HG02885 (cell line): Measurements from ENCODE around the gene PMEL.
"Not testable (repeated sequence)": the region's sequence is repeated elsewhere in the genome, so short reads cannot be mapped to it uniquely, and the experiment has no call there.

ENCODE experiments used
- ATAC-seq: cut with Tn5 transposase; IDR thresholded peaks from one replicate; pipeline ENCODE4 v1.9.1; 2021; ENCODE audit warnings: mild to moderate bottlenecking; ENCODE audit not compliant: unreplicated experiment, poor library complexity

The PMEL gene

DNA sequence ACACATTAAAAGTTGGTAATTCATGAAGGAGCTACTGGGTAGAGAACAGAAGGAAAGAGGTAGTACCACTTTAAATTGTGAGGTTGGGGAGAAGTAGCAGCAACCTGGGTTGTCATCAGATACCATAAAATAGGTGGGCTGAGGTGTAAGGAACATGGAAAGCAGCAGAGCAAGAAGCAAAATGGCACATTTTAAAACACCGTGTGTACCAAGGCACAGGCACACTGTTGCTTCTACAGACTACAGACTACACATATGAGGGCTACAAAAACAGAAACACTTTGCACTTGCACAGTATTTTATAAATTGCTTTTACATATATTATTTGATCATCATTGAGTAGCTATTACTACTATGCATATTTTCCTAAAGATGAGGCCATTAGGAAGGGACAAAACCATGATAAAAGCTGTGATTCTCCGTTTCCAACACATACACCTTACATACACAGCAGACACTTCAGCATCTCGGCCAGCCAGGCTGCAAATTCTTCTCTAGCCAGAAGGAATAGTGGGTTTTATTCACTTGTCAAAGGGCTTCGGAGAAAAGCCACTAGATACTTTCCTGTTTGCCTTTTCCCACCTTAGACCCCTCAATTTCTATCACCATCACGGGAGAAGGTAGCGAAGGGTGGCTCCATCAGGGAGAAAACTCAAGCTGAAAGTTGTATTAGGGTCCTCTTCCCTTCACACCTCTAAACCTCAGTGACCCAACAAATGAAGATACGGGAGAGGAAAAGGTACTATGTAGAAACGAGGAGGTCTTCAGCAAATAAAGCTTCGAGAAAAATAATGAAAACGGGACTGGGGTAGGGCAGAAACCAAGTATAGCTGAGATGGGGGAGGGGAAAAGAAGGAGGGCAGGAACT lies 39.7 kb downstream of the PMEL start:
- ATAC-seq: peak; percentile 7

DNA sequence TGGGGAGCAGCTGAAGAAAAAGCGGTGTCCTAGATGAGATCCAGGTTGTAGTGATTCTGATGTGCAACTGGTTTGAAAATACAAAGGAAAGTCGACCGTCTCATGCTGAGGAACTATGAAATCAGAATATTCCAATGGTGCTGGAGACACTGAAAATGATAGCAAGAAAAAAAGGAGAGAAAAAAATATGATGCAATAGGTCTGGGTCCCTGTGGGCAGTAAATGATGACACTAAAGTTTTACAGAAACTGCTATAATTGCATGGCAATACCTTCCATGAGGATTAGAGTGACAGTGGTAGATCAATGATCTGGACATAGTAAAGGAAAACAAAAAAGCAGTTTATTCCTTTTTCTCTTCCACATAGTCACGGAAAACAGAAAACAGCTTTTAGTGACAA lies 40.5 kb downstream of the PMEL start:
- no peak for ATAC-seq

DNA sequence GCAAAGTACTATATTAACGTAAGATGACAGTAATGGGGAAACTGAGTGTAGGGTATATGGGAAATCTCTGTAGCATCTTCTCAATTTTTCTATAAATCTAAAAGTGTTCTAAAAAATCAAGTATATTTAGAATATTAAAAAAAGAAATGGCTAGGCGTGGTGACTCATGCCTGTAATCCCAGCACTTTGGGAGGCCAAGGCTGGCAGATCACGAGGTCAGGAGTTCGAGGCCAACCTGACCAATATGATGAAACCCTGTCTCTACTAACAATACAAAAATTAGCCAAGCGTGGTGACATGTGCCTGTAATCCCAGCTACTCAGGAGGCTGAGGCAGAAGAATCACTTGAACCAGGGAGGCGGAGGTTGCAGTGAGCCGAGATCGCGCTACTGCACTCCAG lies 42.2 kb downstream of the PMEL start:
- not testable (repeated sequence) for ATAC-seq

DNA sequence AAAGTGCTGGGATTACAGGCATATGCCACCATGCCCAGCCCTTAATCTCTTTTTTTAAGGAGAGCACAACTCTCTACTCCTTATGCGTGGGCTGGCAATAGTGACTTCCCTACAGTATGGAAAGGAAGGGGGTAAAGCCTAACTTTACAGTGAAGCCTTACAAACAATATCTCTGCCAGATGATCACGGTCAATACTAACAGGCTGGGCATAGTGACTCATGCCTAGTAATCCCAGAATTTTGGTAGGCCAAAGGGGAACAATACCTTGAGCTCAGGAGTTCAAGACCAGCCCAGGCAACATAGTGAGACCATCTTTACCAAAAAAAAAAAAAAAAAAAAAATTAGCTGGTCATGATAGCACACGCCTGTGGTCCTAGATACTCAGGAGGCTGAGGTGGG lies 43.7 kb downstream of the PMEL start:
- no peak for ATAC-seq

DNA sequence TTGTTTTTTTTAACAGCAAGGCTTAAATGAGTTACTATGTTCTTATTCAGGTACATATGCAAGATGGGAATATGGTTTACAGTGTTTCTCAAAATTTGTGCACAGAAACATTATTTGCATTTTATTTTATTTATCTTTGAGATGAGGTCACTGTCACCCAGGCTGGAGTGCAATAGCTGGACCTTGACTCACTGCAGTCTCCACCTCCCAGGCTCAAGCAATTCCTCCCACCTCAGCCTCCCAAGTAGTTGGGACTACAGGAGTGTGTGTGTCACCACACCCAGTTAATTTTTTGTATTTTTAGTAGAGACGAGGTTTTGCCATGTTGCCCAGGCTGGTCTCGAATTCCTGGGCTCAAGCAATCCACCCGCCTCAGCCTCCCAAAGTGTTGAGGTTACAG lies 46.8 kb downstream of the PMEL start:
- not testable (repeated sequence) for ATAC-seq

DNA sequence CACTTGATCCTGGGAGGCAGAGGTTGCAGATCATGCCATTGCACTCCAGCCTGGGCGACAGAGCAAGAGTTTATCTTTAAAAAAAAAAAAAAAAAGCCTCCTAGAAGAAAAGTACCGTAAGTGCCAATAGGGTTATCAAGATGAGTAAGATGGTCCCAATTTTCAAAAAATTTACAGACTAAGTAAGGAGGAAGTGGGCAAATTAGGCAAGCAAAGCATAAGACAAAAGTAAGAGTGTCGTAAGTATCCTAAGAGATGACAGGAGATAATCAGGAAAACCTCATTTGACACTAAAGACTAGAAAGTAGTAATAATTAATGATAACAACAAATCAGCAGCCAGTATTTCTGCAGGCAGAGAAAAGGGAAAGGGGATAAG lies 50.4 kb downstream of the PMEL start:
- ATAC-seq: no peak

DNA sequence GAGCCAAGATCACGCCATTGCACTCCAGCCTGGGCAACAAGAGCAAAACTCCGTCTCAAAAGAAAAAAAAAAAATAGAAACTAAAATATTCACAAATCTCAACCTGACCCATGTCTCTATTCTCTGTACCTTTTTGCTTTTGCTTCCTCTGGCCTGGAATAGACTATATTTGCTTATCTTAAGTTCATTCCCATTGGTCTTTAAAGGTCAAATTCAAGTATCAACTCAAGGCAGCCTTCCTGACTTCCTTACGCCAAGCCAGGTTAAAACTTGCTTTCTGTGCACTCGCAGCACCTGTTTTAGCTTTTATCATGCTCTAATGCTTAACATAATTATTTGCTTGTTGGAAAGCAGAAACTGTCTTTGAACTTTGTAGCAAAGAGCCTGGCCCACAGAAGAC lies 52.9 kb downstream of the PMEL start:
- no peak for ATAC-seq

DNA sequence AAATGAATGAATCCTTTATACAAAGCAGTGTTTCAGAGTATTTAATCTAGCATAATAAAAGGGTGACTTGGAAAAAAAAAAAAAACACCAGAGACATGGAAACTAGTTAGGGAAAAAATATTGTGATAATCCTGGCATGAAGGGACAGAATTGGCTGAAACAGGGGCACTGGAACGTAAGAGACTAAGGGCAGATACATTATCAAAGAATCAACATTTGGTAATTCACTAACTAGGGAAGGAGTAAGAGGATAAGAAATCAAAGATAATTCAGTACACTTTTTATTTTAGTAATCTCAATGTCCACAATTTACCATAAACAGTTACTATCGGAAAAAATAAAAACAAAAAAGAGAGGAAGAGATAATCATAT lies 56.3 kb downstream of the PMEL start:
- ATAC-seq: no peak

DNA sequence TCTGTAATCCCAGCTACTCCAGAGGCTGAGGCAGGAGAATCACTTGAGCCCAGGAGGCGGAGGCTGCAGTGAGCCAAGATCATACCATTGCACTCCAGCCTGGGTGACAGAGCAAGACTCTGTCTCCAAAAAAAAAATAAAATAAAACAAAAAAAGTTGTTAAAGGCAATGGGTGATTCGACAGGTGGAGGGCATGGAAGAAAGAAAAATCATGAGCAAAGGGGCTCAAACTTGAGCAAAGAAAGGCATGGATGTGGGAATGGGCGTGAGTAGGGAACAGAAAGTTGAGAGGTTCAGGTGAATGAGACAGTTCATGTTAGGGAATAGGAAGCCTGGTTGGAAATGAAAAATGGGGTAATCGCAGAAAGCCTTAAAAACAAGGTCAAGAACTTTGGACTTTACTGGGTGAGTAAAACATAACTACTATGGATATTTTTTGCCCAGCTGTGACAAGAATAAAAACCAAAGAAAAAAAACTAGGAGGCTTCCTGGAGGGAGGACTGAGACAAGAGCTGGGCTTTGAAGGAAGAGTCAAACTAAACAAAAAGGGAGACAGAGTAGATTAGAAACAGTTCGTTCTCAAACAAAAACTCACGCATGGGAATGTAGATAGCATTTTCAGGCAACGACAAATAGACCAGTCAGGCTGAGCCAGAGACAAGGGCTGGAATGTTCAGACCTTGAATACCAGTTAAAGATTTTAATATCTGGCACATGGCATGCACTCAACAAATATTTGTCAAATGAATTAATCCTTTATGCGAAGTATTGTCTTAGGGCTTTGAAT lies 56.9 kb downstream of the PMEL start:
- ATAC-seq: no peak

DNA sequence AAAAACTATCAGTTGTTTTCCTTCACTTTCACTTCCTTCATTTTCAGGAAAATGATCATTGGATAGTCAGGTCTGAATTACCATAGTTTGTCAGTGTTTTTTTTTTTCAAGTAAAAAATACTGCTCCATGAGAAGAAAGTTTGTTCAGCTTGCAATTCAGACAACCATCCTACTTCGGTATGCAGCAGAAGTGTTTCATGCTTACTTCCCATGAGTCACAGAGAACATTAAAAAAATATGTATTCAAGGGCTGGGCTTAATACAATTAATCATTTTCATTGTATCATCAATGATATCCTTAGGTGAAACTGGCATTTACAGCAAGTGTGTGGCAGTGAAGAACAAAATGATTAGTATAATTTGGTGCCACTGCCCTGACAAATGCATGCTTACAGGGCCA lies 59.8 kb downstream of the PMEL start:
- ATAC-seq: no peak
